ENCODE results near the gene SAMD4B.

DNA sequence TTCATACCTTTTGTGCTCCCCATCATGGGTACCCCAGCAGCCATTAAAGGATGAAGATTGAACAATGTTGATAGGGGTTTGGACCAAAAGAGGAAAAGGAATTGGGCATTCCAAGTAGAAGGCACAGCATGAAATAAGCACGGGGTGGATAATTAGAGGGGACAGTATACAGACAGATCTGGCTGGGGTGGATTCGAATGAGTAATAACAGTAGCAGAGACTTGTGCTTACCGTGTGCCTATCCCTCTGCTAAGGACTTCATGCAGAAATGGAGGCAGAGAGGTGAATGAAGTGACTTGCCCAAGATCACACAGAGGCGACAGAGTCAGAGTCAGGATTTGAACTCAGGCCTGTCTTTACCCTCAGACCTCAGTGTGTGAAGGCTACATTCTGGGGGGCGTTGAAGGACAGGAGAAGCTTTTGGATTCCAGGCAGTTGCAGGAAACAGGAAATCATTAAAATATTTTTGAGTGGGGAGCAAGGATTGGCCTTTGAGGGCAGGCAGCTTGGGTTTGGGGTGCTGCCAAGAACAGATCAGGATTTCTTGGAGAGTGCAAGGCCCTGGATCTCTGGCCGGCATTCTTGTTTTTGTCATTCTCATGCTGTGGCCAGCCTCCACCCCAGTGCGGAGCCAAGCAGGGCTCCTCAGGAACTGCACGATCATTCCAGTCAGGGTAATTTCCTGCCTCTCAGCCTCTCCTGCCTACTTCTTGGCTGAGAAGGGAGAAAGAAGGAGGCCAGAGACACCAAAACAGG, 30.0 kb downstream of the SAMD4B start:
- TF ChIP-seq EP300 (IDR thresholded peaks at IDR 0.05) (peak in 1 of 2 donors; percentile 88), CTCF (IDR thresholded peaks at IDR 0.05) (no peak)
